Cardiac fibroblast (primary cell): ENCODE data around the gene FBLN1.

Source experiments
- DNase-seq, 2 donors: peaks; one replicate each; pipeline versions ENCODE4 v3.0.0 to v3.0.0-alpha.2; 2010; ENCODE audit warnings: low read depth in 2 of 2
- H3K4me3 ChIP-seq, 2 donors: replicated peaks in 1 of 2; 1 replicate in 1 of 2; 2 replicates in 1 of 2; pipeline ENCODE4 v1.5.1; 2011; ENCODE audit warnings: low read depth in 2 of 2, low read length in 2 of 2, mild to moderate bottlenecking in 2 of 2, moderate library complexity in 1 of 2
- TF ChIP-seq, protein P1 (sequence below): IDR thresholded peaks from one replicate; pipeline ENCODE4 v1.5.1; 2011; ENCODE audit warnings: low read depth, mild to moderate bottlenecking, low read length, inconsistent platforms

Gene FBLN1

GRCh38 chr22:45632791-45633515 is 130.3 kb downstream of the FBLN1 start:
- peak; percentile 7 to 47 for DNase-seq
- TF ChIP-seq, protein P1, sequence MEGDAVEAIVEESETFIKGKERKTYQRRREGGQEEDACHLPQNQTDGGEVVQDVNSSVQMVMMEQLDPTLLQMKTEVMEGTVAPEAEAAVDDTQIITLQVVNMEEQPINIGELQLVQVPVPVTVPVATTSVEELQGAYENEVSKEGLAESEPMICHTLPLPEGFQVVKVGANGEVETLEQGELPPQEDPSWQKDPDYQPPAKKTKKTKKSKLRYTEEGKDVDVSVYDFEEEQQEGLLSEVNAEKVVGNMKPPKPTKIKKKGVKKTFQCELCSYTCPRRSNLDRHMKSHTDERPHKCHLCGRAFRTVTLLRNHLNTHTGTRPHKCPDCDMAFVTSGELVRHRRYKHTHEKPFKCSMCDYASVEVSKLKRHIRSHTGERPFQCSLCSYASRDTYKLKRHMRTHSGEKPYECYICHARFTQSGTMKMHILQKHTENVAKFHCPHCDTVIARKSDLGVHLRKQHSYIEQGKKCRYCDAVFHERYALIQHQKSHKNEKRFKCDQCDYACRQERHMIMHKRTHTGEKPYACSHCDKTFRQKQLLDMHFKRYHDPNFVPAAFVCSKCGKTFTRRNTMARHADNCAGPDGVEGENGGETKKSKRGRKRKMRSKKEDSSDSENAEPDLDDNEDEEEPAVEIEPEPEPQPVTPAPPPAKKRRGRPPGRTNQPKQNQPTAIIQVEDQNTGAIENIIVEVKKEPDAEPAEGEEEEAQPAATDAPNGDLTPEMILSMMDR, result no peak
- H3K4me3 ChIP-seq, result no peak overlapping the region

- no peak for DNase-seq
- TF ChIP-seq, protein P1, result no peak
Observed at GRCh38 chr22:45636683-45637082, 134.0 kb downstream of the FBLN1 start.

DNA sequence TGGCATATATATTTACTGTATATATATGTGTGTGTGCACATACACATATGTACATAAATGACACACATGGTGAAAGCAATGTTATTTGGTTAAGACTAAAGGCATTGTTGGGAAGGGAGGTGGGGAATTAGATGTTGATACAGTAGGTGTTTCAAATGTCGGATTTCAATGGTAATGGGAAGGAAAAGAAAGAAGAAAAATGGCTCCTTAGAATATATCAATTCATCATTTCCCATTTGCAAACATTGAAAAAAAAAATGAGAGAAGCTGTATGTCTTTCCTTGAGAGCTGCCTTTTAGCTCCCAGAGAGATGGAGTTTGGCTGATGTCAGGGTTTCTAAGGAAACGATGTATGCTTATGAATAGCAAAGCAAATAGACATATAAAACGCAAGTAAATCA is 135.5 kb downstream of the FBLN1 start:
- TF ChIP-seq, protein P1, result no peak

More at GRCh38 chr22:45636683-45637082, 134.0 kb downstream of the FBLN1 start:
- H3K4me3 ChIP-seq, result no peak overlapping the region

DNA sequence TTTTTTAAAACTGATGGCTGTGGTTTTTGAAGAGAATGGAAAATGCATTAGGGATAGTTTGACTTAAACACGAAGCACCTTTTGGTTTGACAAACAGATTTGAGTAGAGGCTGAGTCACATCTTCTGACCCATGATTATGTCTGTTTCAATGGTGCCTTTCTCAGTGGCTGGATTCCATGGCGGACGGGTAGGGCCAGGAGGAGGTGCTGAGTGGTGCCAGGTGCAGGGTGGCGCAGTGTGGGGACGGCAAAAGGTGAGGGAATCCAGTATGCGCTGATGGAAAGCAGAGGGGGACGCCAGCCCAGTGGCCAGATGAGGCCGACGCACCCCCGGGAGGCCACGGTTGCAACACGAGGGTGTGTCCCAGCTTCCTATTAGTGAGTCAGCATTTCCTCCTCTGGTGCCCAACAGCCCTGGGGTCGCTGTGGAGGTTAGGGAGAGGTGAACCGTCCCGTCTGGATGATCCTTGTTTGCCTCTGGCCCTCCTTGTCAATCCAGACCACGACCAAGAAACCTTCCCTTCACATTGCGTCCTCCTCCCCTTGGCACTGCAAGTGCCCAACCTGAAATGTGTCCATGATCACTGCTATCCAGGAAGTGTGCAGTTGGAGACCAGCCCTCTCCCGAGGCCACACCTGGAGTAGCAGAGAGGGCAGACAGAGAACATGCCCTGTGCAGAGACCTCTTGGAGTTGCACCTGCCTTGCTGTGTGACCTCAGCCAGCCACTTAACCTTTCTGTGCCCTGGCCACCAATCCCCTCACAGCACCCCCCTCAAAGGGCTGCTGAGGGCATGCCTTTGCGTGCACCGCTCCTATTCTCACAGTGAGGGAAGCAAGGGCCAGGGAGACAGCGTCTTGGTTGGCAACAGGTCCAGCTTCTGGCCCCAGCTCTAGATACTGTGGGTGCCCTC is 136.4 kb downstream of the FBLN1 start:
- DNase-seq, result peak; percentile 66 to 78
- TF ChIP-seq, protein P1, result no peak
- H3K4me3 ChIP-seq, result peak overlapping the region in 1 of 2 donors; percentile 18

More for the DNA sequence above, 135.5 kb downstream of the FBLN1 start:
- DNase-seq, result no peak
- no peak overlapping the region for H3K4me3 ChIP-seq

DNA sequence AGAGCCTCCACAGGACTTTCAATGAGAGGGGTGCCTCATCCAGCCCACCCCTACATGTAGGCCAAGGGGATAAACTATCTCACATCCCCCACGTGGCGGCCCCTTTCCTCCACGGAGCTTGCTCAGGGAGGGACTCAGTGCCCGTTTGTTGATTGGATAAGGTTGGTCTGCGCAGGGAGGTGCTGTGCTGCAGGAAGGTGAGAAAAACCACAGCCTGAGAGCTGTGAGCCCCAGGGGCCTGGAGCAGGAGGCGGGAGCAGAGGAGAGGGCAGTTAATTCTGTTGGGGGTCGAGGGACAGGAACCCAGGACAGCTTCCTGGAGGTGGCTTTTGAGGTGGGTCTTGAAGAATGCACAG is 137.0 kb downstream of the FBLN1 start:
- DNase-seq, result no peak
- TF ChIP-seq, protein P1, result no peak
- no peak overlapping the region for H3K4me3 ChIP-seq

- DNase-seq, result no peak
- no peak overlapping the region for H3K4me3 ChIP-seq
- TF ChIP-seq, protein P1, result no peak
Observed at GRCh38 chr22:45640291-45640940, 137.7 kb downstream of the FBLN1 start.
